HepG2 (cell line): ENCODE data around the gene DLG2. TPM values are rescaled to one million over a fixed set of nuclear protein-coding genes. Genes with fewer than 3 reads are reported as not detected.

Experiments used
- ATAC-seq: fragments of 200-7000 bp; cut with Tn5 transposase; 3 replicates; pipeline ENCODE4 v1.9.1; 2020; ENCODE audit warnings: mild to moderate bottlenecking, moderate library complexity
- BruUV-seq: library from RNA; stranded (reverse); fragments of 400-500 nt; replicated peaks from 2 replicates; lab custom pipeline; 2021; lab: Mats Ljungman, UMichigan
- CTCF ChIA-PET: fragments of 300-600 bp; formaldehyde crosslinking; extraction: SDS; loops from one replicate; lab custom pipeline; 2021; ENCODE audit warnings: low total read pairs, inconsistent platforms, low intra/inter-chr PET ratio; lab: Yijun Ruan, JAX
- POLR2A ChIA-PET: fragments of 350-600 bp; sonication (Branson Sonifier 250); formaldehyde crosslinking; loops from one replicate; lab custom pipeline; 2020; ENCODE audit warnings: antibody characterized with exemption, inconsistent platforms; lab: Yijun Ruan, JAX
- DNase-seq: peaks from one replicate; pipeline ENCODE4 v3.0.0-alpha.2; 2015; ENCODE audit warnings: low spot score
- FAIRE-seq: peaks from 3 replicates; lab custom pipeline; 2011; peaks lifted over from hg19 to GRCh38; lab: Jason Lieb, UNC
- H2AFZ ChIP-seq: one replicate; pipeline ENCODE4 v1.6.1; 2011; ENCODE audit warnings: low read length, inconsistent platforms
- H3K27ac ChIP-seq: fragments of 300-600 bp; 3 replicates; pipeline ENCODE4 v1.8.0; 2011; ENCODE audit warnings: mixed run types, mild to moderate bottlenecking, mixed read lengths, low read length, inconsistent platforms; ENCODE audit not compliant: insufficient read depth; ENCODE audit errors: extremely low read length
- H3K27me3 ChIP-seq, 2 experiments: fragments of 200-600 bp in 1 of 2; 2 replicates in 1 of 2; 3 replicates in 1 of 2; pipeline versions ENCODE4 v1.6.0 to v1.8.0; 2011; ENCODE audit warnings: low read length in 2 of 2, mild to moderate bottlenecking in 2 of 2, moderate library complexity in 2 of 2, inconsistent platforms in 1 of 2; ENCODE audit not compliant: insufficient read depth in 2 of 2, control insufficient read depth in 1 of 2
- H3K36me3 ChIP-seq, 2 experiments: fragments of 200-600 bp in 1 of 2; replicated peaks in 1 of 2; 2 replicates in 1 of 2; 3 replicates in 1 of 2; pipeline versions ENCODE4 v1.5.1 to v1.8.0; 2011; ENCODE audit warnings: low read length in 2 of 2, inconsistent platforms in 1 of 2; ENCODE audit not compliant: insufficient read depth in 2 of 2, control insufficient read depth in 1 of 2
- H3K4me1 ChIP-seq: 2 replicates; pipeline ENCODE4 v1.5.1; 2012; ENCODE audit warnings: low read length, inconsistent platforms; ENCODE audit not compliant: insufficient read depth
- H3K4me2 ChIP-seq: 2 replicates; pipeline ENCODE4 v1.6.0; 2011; ENCODE audit warnings: low read depth, low read length, inconsistent platforms
- H3K4me3 ChIP-seq, 3 experiments: fragments of 200-600 bp in 1 of 3; sonication (generic), shearing (Covaris generic) in 1 of 3; replicated peaks in 1 of 3; 2 replicates each; pipeline ENCODE4 v1.5.1; 2011 to 2016; ENCODE audit warnings: low read length in 3 of 3, inconsistent platforms in 2 of 3, low read depth in 2 of 3, mild to moderate bottlenecking in 2 of 3, control low read depth in 1 of 3, mixed read lengths in 1 of 3; ENCODE audit not compliant: insufficient read depth in 1 of 3
- H3K79me2 ChIP-seq: one replicate; pipeline ENCODE4 v1.6.1; 2011; ENCODE audit warnings: low read length, inconsistent platforms; ENCODE audit not compliant: insufficient read depth
- H3K9ac ChIP-seq: 2 replicates; pipeline ENCODE4 v1.6.0; 2011; ENCODE audit warnings: mild to moderate bottlenecking, low read depth, low read length, inconsistent platforms; ENCODE audit not compliant: insufficient read depth
- H3K9me3 ChIP-seq: 2 replicates; pipeline ENCODE4 v1.5.1; 2012; ENCODE audit warnings: mild to moderate bottlenecking, low read length
- H4K20me1 ChIP-seq: 2 replicates; pipeline ENCODE4 v1.6.0; 2011; ENCODE audit warnings: inconsistent platforms, mild to moderate bottlenecking, low read length, moderate library complexity; ENCODE audit not compliant: insufficient read depth
- FLYWCH1 ChIP-seq: sonication (generic); formaldehyde crosslinking; IDR thresholded peaks from 2 replicates; pipeline ENCODE4 v1.8.1; 2023; ENCODE audit warnings: mild to moderate bottlenecking, missing genetic modification reagents
- GABPB1 ChIP-seq: IDR thresholded peaks from 2 replicates; pipeline ENCODE4 v1.6.1; 2016; ENCODE audit warnings: mild to moderate bottlenecking, missing genetic modification reagents, moderate library complexity, missing compliant biosample characterization
- HES4 ChIP-seq: sonication (generic); formaldehyde crosslinking; IDR thresholded peaks from 2 replicates; pipeline ENCODE4 v1.9.0; 2021; ENCODE audit warnings: mild to moderate bottlenecking, missing genetic modification reagents, borderline replicate concordance
- NR1H2 ChIP-seq: sonication (generic); formaldehyde crosslinking; IDR thresholded peaks from 2 replicates; pipeline ENCODE4 v1.8.1; 2022; ENCODE audit warnings: low read depth, missing genetic modification reagents, borderline replicate concordance
- RELA ChIP-seq: sonication (generic); formaldehyde crosslinking; IDR thresholded peaks from 2 replicates; pipeline ENCODE4 v1.4.0; 2020; ENCODE audit warnings: missing genetic modification reagents
- SKI ChIP-seq: fragments of 450-650 bp; IDR thresholded peaks from one replicate; pipeline ENCODE4 v1.6.1; 2018; ENCODE audit warnings: mild to moderate bottlenecking; ENCODE audit not compliant: partially characterized antibody
- TMF1 ChIP-seq: sonication (generic); formaldehyde crosslinking; IDR thresholded peaks from 2 replicates; pipeline ENCODE4 v1.8.1; 2022; ENCODE audit warnings: low read depth, missing genetic modification reagents
- ZNF30 ChIP-seq: sonication (generic); formaldehyde crosslinking; IDR thresholded peaks from 2 replicates; pipeline ENCODE4 v1.5.0; 2020; ENCODE audit warnings: mild to moderate bottlenecking, missing genetic modification reagents
- ZNF569 ChIP-seq: sonication (generic); formaldehyde crosslinking; IDR thresholded peaks from 2 replicates; pipeline ENCODE4 v1.5.0; 2020; ENCODE audit warnings: mild to moderate bottlenecking, missing genetic modification reagents, moderate library complexity, borderline replicate concordance
- WGBS: methylation state at CpG from one replicate; pipeline ENCODE4 v1.1.6; 2017; ENCODE audit warnings: low lambda C conversion rate; 5-methylcytosine and 5-hydroxymethylcytosine counted together
- in situ Hi-C: cut with HindIII; loops from 2 replicates; pipeline ENCODE4 v1.10.0; 2017; ENCODE audit warnings: low pct_unique_long_range_greater_than_20kb; ENCODE audit not compliant: extremely low pct_ligation_motif_present
- intact Hi-C: fragments of 100-400 bp; cut with micrococcal nuclease; formaldehyde crosslinking; loops from one replicate; pipeline ENCODE4 v1.10.0; 2022; ENCODE audit not compliant: unreplicated experiment
- polyA plus RNA-seq, 8 experiments: library from polyadenylated mRNA; depleted of rRNA in 3 of 8; stranded (reverse) in 7 of 8; unstranded in 1 of 8; fragments of >200 nt; fragmentation: Illumina TruSeq in 4 of 8; extraction: Trizol in 4 of 8; gene quantifications; 2 replicates each; pipeline versions ENCODE4 v1.2.1 to v1.2.3, GENCODE V29; 2011 to 2016; ENCODE audit warnings: low read depth in 4 of 8, missing spikeins in 1 of 8, mixed read lengths in 1 of 8; ENCODE audit not compliant: insufficient read depth in 1 of 8
- total RNA-seq, 5 experiments: library from RNA; depleted of rRNA; stranded (reverse); fragments of >200 nt; fragmentation: Illumina TruSeq; extraction: Trizol; gene quantifications; 2 replicates each; pipeline ENCODE4 v1.2.3, GENCODE V29; 2016; ENCODE audit warnings: low read depth in 1 of 5
- TF ChIP-seq, protein P1 (sequence below): IDR thresholded peaks from 2 replicates; pipeline ENCODE4 v1.6.1; 2016; ENCODE audit warnings: low read depth, control low read depth
- TF ChIP-seq, protein P2 (sequence below): IDR thresholded peaks from 2 replicates; pipeline ENCODE4 v1.6.1; 2016; ENCODE audit warnings: low read depth
- TF ChIP-seq, protein P3 (sequence below): fragments of 450-650 bp; IDR thresholded peaks from 2 replicates; pipeline ENCODE4 v1.6.1; 2016

DLG2 gene
- total and polyA plus RNA-seq, 2 of the 13 experiments (the other 11 are each of a cell fraction or from before 2014, with no cell fraction given): 0.46 to 1.0 TPM

DNA sequence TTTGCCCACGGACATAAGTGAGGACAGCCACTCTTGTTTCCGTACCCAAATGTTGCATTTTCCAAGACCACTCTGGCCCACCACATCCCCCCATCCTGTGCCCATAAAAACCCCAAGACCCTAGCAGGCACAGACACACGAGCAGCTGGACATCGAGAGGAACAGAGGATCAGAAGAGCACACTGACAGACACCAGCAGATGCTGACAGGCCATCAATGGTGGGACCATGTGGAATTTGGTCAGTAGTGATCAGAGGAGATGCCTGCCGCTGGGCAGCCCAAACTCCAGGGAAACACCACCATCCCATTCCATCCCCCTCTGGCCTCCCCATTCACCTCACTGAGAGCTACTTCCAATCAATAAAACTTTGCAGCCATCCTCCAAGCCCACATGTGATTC is 87.0 kb downstream of the DLG2 start:
- FAIRE-seq (no peak), DNase-seq (no peak)
- Histone ChIP-seq H3K27me3 (no peaks in the 10 kb centered on the region), H3K27ac (no peak overlapping the region), H3K79me2 (no peaks in the 10 kb centered on the region), H3K36me3 (no peaks in the 10 kb centered on the region), H3K4me1 (no peaks in the 10 kb centered on the region), H2AFZ (no peak overlapping the region), H3K4me3 (no peak overlapping the region), H3K4me2 (no peak overlapping the region), H3K9me3 (no peaks in the 10 kb centered on the region)
- POLR2A ChIA-PET: no interaction called here
- intact Hi-C loops (no loop called here), in situ Hi-C loops (no loop called here)
- 3% methylated on average over 5 of the region's 5 CpGs for WGBS
- no TSS peak for BruUV-seq
- TF ChIP-seq, protein P1, sequence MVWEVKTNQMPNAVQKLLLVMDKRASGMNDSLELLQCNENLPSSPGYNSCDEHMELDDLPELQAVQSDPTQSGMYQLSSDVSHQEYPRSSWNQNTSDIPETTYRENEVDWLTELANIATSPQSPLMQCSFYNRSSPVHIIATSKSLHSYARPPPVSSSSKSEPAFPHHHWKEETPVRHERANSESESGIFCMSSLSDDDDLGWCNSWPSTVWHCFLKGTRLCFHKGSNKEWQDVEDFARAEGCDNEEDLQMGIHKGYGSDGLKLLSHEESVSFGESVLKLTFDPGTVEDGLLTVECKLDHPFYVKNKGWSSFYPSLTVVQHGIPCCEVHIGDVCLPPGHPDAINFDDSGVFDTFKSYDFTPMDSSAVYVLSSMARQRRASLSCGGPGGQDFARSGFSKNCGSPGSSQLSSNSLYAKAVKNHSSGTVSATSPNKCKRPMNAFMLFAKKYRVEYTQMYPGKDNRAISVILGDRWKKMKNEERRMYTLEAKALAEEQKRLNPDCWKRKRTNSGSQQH (CRISPR knock-in tag): no peak
- TF ChIP-seq FLYWCH1 (CRISPR knock-in tag) (no peak), SKI (no peak), RELA (CRISPR knock-in tag) (no peak), ZNF30 (no peak)
- TF ChIP-seq, protein P2, sequence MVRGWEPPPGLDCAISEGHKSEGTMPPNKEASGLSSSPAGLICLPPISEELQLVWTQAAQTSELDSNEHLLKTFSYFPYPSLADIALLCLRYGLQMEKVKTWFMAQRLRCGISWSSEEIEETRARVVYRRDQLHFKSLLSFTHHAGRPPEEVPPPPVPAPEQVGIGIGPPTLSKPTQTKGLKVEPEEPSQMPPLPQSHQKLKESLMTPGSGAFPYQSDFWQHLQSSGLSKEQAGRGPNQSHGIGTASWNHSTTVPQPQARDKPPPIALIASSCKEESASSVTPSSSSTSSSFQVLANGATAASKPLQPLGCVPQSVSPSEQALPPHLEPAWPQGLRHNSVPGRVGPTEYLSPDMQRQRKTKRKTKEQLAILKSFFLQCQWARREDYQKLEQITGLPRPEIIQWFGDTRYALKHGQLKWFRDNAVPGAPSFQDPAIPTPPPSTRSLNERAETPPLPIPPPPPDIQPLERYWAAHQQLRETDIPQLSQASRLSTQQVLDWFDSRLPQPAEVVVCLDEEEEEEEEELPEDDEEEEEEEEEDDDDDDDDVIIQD (CRISPR knock-in tag): no peak
- TF ChIP-seq, all 625 proteins: peak for 0
- ATAC-seq: no peak
- CTCF ChIA-PET: no interaction called here
- H3K9ac ChIP-seq: no peak overlapping the region
- no peaks in the 10 kb centered on the region for H4K20me1 ChIP-seq

DNA sequence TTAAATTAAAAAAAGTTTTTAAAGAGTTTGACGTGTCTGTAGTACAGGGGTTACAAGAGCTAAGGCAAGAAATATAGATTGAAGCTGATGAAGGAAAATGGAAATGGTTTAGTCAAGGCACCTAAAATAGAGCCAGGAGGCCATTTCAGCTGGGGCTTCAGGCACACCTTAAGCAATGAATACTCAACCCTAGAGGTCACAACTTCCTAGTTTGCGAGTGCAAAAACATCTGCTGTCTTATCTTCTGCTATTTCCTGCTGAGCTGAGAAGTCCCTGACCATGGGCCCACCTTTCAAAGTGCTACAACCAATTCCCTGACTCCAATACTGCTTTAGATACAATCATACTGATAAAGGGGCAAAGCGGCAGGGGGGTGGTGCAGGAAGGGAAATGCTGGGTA is 87.4 kb downstream of the DLG2 start:
- H3K4me2 ChIP-seq: no peak overlapping the region
- intact Hi-C loops: no loop called here
- H3K36me3 ChIP-seq: no peaks in the 10 kb centered on the region
- H3K9ac ChIP-seq: no peak overlapping the region
- no peaks in the 10 kb centered on the region for H4K20me1 ChIP-seq
- H3K27ac ChIP-seq: no peak overlapping the region
- FAIRE-seq (no peak), DNase-seq (no peak), ATAC-seq (no peak)
- no peaks in the 10 kb centered on the region for H3K27me3 ChIP-seq
- BruUV-seq: no TSS peak
- 48% methylated on average over 3 of the region's 3 CpGs for WGBS
- in situ Hi-C loops: no loop called here
- peaks cover 2% of the 10 kb centered on the region for H3K9me3 ChIP-seq
- H3K4me3 ChIP-seq: no peak overlapping the region
- ChIA-PET POLR2A (no interaction called here), CTCF (no interaction called here)
- H3K79me2 ChIP-seq: no peaks in the 10 kb centered on the region
- H2AFZ ChIP-seq: no peak overlapping the region
- no peaks in the 10 kb centered on the region for H3K4me1 ChIP-seq
- TF ChIP-seq, protein P3, sequence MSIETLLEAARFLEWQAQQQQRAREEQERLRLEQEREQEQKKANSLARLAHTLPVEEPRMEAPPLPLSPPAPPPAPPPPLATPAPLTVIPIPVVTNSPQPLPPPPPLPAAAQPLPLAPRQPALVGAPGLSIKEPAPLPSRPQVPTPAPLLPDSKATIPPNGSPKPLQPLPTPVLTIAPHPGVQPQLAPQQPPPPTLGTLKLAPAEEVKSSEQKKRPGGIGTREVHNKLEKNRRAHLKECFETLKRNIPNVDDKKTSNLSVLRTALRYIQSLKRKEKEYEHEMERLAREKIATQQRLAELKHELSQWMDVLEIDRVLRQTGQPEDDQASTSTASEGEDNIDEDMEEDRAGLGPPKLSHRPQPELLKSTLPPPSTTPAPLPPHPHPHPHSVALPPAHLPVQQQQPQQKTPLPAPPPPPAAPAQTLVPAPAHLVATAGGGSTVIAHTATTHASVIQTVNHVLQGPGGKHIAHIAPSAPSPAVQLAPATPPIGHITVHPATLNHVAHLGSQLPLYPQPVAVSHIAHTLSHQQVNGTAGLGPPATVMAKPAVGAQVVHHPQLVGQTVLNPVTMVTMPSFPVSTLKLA: no peak
- TF ChIP-seq TMF1 (CRISPR knock-in tag): no peak
- TF ChIP-seq HES4 (CRISPR knock-in tag): no peak
- no peak for TF ChIP-seq ZNF569 (CRISPR knock-in tag)
- no peak for TF ChIP-seq GABPB1 (CRISPR knock-in tag)
- no peak for TF ChIP-seq NR1H2 (CRISPR knock-in tag)
